Kidney capillary endothelial cell (primary cell): ENCODE results near the gene PANK4.

Experiments
- DNase-seq: peaks from one replicate; pipeline ENCODE4 v3.0.0-alpha.2; 2018; ENCODE audit warnings: low spot score

The PANK4 gene

DNA sequence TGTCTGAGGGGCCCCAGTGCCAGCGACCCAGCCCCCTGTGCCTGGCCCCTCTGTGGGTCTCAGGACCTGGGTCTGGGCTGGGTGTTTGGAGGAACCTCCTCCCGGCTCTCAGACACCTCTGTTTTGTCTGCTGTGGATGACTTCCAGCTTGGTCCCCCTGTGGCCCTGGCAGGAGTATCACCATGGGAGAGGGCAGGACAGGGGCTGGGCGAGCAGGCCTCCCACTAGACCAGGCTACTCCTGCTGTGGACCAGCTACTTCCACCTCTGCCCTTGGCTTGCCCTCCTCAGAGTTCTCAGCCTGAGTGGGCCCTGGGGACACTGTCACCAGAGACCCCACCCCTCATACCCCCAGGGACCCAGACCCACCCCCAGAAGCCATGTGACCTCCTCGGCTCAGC lies 28.5 kb downstream of the PANK4 start:
- DNase-seq: no peak

DNA sequence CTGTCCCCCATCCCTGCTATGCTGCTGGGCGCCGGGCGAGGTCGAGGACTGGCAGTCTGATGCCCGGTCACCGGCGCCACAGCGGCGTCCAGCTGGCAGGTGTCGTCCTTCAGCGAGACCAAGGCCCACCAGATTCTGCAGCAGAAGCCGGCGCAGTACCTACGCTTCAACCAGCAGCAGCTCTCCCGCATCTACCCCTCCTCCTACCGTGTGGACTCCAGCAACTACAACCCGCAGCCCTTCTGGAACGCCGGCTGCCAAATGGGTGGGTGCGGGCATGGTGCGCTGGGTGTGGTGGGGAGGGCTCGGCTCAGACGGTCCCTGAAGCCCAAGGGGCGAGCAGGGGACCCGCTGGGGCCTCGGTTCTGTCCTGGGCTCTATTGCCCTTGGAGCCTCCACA lies 29.6 kb downstream of the PANK4 start:
- DNase-seq: no peak

DNA sequence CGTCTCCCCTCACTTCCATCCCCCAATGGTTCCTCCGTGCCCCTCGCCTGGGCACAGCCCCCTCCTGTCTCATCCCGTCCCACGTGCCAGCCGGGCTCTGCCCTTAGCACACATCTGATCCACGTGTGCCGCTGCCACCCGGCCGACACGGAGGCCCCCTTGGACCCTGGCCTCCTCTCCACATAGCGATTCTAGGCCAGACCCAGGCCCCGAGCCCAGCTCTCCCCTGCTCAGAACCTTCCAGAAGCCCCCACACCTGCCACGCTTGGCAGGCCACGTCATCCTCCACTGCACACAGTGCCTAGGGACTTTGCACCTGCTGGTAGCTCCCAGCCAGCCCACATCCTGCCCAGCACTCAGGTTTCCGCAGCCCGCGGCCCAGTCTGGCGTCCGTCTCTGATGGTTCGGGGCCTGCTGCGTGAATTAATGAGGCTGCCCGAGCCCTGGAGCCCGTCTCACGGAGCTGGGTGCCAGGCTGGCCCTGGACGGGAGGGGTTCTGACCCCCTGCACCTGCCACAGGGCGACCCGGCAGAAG lies 30.2 kb downstream of the PANK4 start:
- DNase-seq: no peak

DNA sequence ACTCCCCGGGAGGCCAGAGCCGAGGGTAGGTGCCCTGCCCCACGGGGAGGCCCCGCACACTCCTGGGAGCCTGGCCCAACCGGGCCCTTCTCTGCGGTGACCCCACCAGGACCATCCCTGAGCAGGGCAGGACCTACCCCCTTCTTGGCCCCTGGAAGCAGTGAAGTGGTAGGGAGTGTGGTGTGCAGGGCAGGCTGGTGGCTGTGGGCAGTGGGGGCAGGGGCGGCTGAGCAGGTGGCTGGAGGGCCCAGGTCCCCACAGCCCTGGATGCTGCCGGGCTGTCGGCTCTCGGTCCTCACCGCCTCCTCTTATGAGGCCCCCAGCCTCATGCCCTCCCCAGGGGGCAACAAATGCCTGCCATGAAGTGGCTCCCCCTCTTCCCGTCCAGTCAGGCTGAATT lies 30.9 kb downstream of the PANK4 start:
- DNase-seq: no peak

DNA sequence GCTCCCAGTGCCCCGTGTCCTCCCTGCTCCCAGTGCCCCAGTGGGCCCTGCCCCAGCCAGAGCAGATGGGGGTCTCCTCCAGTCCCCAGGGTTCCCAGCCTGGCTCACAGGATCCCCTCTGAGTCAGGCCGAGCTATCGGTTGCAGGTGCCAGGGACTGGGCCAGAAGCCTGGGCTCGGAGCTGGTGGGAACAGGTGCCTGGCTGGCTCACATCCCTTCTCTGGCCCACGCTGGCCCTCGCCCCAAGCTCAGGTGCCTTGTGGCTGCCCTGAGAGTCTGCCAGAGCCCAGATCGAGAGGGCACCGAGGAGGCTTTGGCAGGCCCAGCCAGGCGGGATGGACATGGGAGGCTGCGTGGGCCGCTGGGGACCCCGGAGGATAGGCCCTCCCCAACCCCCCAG lies 31.4 kb downstream of the PANK4 start:
- DNase-seq: no peak

DNA sequence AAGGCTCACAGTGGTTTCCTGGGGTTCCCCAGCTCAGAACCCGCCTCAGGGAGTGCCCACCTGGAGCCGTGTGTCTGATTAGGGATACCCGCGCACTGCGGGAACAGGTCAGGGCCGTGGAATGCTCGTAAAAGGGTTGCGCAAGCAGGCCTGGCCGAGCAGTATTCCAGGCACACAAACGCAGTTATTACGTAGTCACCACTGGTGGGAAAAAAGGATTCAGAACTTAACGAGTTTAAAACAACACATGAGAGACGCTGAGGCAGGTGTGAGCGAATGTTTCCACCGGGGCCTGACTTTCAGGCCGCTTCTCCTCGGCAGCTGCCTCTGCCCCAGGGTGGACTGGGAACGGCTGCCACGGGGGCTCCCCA lies 32.1 kb downstream of the PANK4 start:
- no peak for DNase-seq

DNA sequence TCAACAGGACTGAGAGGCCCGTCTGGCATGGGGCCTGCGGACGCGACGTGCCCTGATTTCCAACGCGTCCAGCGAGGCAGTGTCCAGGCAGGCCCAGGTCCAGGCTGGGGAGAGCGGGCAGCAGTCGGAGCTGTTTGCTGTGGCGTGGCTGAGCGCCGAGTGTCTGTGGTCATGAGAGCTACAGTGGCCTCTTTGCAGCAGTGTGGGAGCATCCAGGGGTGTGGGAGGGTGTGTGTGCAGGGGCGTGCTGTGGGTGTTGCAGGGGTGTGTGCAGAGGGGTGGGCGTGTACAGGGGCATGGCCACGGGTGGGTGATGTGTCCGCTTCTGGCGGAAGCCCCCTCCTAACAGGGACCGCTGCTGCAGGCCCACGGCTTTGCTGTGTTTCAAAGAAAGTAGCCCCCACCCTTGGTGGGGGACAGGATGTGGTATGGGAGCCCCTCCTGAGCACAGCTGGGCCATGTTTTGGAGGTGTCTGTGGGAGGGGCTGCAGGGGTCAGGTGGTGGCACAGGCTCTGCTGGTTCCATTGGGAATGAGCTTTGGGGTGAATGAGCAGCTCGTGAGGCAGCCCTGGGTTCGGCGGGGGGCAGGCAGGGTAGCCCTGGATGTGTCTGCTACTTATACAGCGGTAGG lies 32.6 kb downstream of the PANK4 start:
- DNase-seq: no peak

DNA sequence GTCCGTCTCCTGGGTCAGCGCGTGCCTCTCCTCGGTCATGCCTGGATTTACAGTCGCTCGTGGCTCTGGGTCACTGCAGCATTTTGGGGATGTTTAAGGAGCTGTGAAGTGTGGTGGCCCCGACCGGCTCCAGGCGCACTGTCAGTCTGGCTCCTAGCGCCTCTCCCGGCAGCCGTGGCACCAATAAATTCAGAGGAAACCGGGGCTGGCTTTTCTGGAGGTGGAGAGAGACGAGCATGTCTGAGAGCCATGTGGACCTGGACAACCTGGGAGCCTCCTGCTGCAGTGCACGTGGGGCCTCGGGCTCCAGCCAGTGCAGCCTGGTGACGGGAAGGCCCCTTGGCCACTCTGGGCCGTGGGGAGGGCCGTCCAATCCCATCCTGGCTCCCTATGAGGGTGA lies 33.2 kb downstream of the PANK4 start:
- DNase-seq: no peak

DNA sequence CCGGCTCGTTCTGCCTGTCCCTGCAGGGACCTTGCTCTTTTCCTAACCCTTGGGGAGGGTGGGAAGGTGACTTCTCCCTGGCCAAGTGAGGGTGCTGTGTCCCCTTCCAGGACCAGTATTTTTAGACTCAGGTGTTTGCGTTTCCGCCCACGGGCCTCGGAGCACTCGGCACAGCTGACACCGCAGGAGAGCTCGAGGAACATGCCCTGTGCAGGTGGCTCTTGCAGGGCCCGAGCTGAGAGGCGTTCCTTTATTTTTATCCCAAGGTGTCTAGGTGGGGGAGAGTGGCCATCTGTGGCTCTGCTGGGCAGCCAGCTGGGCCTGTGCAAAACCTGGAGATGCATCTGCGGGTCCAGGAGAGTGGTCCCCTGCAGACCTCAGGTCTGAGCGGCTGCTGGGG lies 34.3 kb downstream of the PANK4 start:
- no peak for DNase-seq

DNA sequence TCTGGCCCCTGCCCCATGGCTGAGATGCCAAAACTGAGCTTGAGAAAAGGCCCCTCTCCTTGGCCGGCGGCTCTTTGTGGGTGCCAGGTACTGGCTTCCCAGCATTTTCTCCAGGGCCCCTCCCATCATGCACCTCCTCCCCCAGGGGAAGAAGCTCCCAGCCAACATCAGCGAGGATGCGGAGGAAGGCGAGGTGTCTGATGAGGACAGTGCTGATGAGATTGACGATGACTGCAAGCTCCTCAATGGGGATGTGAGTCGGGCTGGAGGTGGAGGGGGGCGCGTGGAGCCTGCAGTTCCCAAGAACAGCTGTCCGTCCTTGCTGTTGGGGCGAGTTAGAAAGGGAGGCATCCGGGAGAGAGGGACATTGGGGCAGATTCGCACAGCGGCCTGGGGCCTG lies 36.8 kb downstream of the PANK4 start:
- no peak for DNase-seq

DNA sequence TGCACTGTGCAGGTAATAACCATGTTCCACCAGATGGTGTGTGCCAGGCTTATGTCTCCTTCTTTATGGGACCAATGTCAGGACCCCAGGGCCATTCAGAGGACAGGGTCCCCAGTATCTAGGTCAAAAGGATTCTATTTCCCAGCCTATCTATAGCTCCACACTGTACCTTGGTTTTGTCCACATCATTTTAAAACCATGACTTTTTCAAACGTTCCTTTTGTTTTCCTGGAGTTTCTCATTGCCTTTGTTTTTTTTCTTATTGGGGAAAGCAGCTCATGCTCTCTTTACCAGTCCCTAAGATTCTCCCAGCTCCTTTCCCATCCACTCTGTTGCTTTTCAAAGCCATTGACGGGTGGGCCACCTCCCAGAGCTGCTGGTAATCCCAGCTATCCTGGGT lies 37.7 kb downstream of the PANK4 start:
- DNase-seq: no peak

DNA sequence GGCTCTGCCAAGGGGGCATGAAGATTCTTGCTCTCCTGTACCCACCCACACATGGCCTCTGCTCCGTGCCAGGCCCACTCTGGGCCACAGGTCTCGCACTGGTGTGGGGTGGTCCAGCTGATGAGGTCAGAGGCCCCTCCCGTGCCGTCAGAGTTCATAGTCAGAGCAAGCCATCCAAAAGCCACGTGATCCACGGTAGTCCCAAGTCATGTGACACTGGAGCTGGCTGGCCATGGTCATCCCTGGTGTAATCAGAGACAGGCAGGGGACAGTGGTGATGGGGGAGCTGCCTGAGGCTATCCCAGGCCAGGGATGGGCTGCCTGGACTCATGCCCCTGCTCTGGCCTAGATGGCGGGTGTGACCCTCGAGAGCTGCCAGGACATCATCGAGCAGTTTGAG lies 39.8 kb downstream of the PANK4 start:
- no peak for DNase-seq

DNA sequence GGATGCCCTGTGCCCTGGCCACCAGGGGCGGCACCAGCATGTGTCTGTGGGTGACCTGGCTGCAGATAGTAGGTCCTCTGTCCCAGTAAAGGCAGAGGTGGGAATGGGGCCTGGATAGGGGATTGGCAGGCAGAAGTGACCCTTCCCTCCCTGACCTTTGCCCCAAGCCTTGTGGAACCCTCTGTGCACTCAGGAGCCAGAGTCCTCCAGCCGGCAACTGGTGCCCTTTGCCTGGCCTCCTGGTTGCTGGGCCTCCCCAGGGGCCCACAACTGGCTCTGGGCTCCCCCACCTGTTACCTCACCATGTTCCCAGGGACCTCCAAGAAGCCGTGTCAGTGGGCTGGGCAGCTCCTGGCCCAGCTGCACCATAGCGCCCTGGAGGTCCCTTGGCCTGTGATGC lies 40.4 kb downstream of the PANK4 start:
- DNase-seq: no peak

DNA sequence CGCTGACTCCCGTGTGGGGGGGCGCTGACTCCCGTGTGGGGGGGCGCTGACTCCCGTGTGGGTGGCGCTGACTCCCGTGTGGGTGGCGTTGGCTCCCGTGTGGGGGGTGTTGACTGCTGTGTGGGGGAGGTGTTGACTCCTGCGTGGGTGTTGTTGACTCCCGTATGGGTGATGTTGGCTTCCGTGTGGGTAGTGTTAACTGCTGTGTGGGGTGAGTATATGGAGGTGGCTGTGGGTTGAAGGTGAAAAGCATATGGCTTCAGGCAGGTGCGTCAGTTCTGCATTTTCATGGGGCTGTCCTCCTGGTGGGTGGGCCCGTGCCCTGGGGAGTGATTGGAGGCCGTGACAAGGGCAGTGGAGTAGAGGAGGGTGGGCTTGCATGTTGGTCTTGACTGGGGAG lies 42.4 kb downstream of the PANK4 start:
- DNase-seq: no peak

DNA sequence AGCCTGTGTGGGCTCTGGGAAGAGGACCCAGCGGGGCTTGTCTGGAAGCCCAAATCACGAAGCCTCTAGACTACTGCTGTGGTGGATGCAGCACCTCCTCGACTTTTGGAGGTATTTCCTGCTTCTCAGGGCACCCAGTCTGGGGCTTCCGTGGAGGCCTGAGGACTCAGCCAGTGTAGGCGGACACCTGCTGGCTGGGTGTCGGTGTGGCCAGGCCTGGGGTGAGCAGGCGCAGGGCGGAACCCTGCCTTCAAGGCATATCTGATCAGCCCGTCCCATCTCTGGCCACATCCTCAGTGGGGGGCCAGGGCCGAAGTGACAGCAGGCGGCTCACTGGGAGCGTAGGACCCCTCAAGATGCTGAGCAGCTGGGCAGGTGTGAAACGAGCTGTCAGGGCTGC lies 43.4 kb downstream of the PANK4 start:
- DNase-seq: no peak

DNA sequence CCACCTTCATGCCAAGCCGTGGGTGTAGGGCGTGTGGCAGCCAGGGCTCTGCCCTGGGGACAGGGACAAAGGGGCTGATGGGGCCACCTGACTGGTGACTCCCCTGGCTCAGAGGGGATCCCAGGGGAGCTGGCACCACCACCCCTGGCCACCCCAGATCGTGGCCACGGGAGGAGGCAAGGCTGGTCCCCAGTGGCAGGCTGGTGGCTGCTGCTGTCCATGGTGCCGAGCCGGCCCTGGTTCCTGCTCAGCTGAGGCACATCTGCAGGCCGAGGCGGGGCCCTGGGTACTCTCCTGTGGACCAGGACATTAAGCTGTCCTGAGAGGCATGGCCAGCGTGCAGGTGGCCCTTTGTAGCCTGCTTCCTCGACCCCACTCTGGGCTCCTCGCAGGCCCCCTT lies 43.8 kb downstream of the PANK4 start:
- DNase-seq: no peak

DNA sequence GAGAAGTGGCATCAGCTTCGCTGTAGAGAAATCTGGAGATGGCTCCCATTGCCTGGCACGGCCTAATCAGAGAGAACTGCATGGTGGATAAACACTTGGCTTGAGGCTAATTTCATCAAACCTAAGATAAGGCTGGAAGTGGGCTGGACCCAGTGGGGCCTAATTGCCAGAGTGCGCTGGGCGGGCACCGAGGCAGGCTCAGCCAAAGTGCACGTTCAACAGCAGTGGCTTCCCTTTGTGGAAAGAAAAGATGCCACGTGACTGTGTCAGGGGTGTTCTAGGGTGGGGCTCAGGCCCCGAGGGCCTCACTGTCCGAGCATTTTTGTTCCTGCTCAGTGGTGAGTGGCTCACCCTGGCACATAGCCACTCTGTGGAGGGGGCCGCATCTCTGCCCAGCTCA lies 44.5 kb downstream of the PANK4 start:
- DNase-seq: no peak

DNA sequence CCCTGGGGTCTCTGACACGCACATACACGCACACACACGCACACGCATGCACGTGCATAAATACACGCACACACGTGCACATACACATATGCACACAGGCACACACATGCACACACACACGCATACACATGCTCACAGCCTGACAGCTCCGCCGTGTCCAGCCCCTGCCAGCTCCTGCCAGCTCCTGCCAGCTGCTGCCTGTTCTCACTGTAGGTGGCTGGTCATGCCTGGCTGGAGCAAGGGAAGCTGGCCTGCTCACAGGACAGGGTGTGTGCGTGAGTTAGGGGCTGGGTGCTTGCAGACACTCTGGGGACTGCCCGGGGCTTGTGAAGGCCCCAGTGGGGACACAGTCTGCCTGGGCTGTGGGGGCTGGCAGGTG lies 45.4 kb downstream of the PANK4 start:
- DNase-seq: no peak

DNA sequence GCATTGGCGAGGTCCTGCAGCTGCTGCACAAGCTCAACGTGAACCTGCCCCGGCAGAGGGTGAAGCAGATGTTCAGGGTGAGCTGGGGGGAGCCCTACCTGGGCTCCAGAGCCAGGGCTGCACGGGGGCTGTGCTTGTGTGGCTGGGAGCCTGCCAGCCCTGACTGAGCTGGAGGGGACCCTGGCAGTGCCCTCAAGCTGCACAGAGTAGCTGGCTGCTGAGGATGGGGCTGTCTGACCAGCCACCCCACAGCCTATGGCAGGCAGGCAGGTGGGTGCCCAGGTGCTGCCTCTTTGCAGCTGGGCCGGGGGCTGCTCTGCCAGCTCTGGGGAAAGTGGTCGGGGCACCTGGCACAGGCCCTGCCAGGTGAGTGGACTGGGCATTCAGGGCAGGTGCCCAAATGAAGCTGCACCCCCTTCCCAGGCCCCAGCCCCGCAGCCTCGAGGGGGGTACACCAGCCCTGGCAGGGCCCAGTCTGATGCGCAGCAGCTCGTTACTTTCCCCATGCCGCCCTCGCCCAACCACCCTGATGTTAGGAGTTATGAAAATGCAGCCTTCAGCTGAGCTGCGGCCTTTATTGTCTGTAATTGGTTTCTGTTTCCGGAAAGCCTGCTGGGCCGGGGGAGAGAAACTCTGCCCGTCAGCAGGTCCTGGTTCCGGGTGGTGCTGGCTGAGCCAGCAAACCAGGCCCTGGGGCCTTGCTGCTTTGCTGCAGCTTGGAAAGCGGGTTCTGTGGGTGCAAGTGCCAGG lies 46.0 kb downstream of the PANK4 start:
- no peak for DNase-seq

DNA sequence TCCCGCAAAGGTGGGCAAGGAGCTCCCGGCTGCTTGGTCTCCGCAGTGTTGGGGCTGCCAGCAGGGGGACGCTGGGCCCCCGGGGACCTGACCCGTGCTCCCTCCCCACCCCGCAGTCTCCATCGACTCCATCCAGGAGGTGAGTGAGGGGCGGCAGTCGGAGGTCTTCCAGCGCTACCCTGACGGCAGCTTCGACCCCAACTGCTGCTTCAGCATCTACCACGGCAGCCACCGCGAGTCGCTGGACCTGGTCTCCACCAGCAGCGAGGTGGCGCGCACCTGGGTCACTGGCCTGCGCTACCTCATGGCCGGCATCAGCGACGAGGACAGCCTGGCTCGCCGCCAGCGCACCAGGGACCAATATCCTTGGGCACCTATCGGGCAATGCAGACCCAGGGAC lies 46.8 kb downstream of the PANK4 start:
- DNase-seq: no peak

DNA sequence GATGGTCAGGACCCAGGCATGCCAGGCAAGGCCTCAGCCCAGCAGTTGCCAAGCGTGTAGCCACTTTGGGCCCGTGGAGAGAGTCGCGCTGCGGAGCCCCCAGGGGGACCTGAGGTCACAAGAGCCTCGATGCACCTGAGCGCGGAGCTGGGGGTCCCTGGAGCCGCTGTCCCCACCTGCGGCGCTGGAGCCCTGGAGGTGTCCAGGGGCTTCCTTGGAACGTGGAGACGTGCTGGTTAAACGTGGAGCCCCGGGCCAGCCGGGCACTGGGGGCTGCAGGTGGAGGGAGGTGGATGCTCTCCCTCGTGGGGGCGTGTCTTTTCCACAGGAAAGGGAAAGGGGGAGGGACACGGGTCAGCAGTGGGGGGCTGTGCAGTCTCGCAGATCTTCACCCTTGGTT lies 47.2 kb downstream of the PANK4 start:
- DNase-seq: no peak

DNA sequence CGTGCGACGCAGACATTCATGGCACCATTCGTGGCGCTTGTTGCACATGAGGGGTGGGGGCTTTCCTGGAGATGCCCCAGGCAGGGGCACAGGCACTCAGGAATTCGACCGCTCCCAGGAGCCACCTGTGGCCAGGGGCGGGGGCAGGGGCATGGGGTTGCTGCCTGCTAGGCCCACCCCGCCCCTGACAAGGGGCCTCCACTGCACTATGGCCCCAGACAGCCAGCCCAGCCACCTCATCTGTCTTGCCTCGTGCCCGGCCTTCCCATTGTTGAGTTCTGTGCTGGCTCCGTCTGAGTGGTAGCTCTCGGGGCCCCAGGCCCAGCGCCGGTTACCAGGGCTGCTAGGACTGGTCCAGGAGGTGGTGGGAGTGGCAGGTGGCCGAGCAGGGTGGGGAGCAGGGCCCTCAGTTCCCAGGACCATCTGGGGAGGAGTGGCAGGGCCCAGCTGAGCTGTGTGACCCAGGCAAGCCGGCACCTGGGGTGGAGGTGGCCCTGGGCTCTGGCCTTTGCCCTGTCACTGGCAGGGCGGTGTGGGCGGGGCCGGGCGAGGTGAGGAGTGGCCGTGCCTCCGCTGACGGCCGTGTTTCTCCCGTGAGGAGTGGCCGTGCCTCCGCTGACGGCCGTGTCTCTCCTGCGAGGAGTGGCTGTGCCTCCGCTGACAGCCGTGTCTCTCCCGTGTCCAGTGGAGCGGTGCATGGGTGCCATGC lies 48.5 kb downstream of the PANK4 start:
- no peak for DNase-seq

DNA sequence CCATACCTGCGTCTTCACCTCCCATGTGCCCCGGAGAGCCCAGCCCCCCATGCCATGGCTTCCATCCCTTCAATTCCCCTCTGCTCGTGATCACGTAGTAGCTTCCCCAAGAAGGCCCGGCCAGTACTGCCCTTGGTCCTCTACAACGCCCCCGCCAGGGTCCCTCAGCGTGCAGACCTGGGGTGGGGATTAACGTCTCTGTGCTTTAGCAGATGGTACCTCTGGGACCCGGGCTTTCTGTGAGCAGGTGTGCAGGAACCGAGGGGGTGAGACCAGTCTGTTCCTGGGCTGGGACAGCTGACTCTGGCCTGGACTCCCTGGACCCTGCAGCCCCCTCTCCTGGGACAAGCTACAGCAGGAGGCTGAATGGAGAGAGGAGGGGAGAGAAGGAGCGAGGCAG lies 49.1 kb downstream of the PANK4 start:
- DNase-seq: no peak
